Spinal cord (tissue), 10 donors: ENCODE measurements around the gene PHF10. TPM values are rescaled to one million over a fixed set of nuclear protein-coding genes. Genes with fewer than 3 reads are reported as not detected.

Source experiments
- DNase-seq, 6 donors: peaks; one replicate each; pipeline versions ENCODE4 v3.0.0 to v3.0.0-alpha.2; 2013 to 2015; ENCODE audit warnings: low spot score in 6 of 6, low read depth in 4 of 6
- H3K27ac ChIP-seq: one replicate; pipeline ENCODE4 v1.5.1; 2013; ENCODE audit warnings: low read depth, low read length, control low read depth
- H3K27me3 ChIP-seq: one replicate; pipeline ENCODE4 v1.6.1; 2013; ENCODE audit warnings: low read length; ENCODE audit not compliant: control insufficient read depth, insufficient read depth
- H3K36me3 ChIP-seq: one replicate; pipeline ENCODE4 v1.6.1; 2013; ENCODE audit warnings: low read length; ENCODE audit not compliant: control insufficient read depth, insufficient read depth
- H3K4me1 ChIP-seq: one replicate; pipeline ENCODE4 v1.6.1; 2013; ENCODE audit warnings: low read length; ENCODE audit not compliant: control insufficient read depth, insufficient read depth
- H3K4me3 ChIP-seq: one replicate; pipeline ENCODE4 v1.5.1; 2013; ENCODE audit warnings: low read depth, low read length, control low read depth
- H3K9me3 ChIP-seq: one replicate; pipeline ENCODE4 v1.6.1; 2013; ENCODE audit warnings: low read length; ENCODE audit not compliant: control insufficient read depth, insufficient read depth
- WGBS: methylation state at CpG from one replicate; pipeline ENCODE4 v1.1.5; 2013; ENCODE audit warnings: missing lambda C conversion rate; ENCODE audit not compliant: insufficient coverage; 5-methylcytosine and 5-hydroxymethylcytosine counted together
- polyA plus RNA-seq, 2 donors: library from polyadenylated mRNA; unstranded; fragments of 120-200 nt; gene quantifications; one replicate each; pipeline ENCODE4 v1.2.1, GENCODE V29; 2013; ENCODE audit not compliant: insufficient read length in 2 of 2
- total RNA-seq, 2 donors: library from RNA; depleted of rRNA in 1 of 2; stranded (reverse); fragments of 120-200 nt in 1 of 2; fragments of >200 nt in 1 of 2; gene quantifications; one replicate each; pipeline versions ENCODE4 v1.2.3 to v1.2.4, GENCODE V29; 2013 to 2014
- donor health status: healthy.

PHF10 gene
- total and polyA plus RNA-seq, 4 donors, result 44.6 to 70.6 (median 57.6) TPM

DNA sequence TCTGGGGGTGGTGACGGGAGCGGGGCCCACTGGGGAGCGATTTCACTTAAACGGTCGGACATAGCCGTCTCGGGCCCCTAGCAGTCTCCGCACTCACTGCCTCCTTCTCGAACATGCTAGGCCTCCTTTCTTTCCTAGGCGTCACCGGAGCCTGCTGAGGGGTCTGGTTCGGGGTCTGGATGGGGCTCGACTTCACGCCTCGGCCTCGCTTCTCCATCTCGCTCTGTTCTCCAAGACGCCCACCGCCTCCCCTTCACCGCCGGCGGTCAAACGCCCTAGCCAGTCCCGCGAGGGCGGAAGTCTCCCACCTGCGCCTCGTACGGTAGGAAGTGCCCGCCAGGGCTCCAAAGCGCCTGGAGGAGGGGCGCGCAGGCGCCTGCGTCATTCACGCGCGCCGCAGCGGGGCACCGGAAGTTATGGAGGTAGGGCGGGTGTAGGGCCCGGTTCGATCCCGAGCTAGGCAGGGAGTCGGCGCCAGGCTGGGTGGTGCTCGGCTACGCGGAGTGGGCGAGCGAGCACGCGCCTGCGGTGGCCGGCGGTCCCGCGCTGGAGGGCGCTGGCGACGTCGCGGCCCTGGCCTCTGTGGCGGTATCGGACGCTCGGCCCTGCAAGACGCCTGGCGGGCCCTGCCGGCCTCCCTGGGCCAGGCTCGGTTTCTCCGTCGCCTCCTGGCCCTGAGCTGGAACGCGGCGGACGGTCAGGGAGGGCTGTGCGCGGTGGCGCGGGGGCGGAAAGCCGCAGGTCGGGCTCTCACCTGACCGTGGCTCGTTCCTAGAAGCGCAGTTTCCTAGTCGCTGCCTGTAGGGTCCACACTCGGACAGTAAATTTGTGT lies 27.2 kb upstream of the PHF10 start, which contains the start of the genes DYNLT2 and ERMARD:
TSS of gene DYNLT2 (minus strand) at position 331 of the 832 bp plus-strand sequence. CDS start at position 217, 114 bp downstream.
TSS of gene ERMARD (plus strand) at position 381 of the 832 bp plus-strand sequence. CDS start at position 417, 36 bp downstream.
- under 1% methylated on average over 87 of the region's 90 CpGs for WGBS
- Histone ChIP-seq H3K36me3 (no peaks in the 10 kb centered on the region), H3K9me3 (peaks cover 2% of the 10 kb centered on the region), H3K4me1 (peaks cover 8% of the 10 kb centered on the region), H3K4me3 (peak within 1 kb of the TSS; percentile 80), H3K27me3 (no peaks in the 10 kb centered on the region), H3K27ac (peak within 1 kb of the TSS; percentile 93)
- peak; percentile 89 to 98 (median 94) for DNase-seq

- DNase-seq, result no peak
- no peaks in the 10 kb centered on the region for H3K4me1 ChIP-seq
- no peak overlapping the region for H3K27ac ChIP-seq
- H3K27me3 ChIP-seq, result no peaks in the 10 kb centered on the region
- 80% methylated on average over 1 of the region's 1 CpG for WGBS
- H3K36me3 ChIP-seq, result no peaks in the 10 kb centered on the region
- H3K4me3 ChIP-seq, result no peak overlapping the region
- H3K9me3 ChIP-seq, result peaks cover 2% of the 10 kb centered on the region
Observed at GRCh38 chr6:169746556-169746955, 22.3 kb upstream of the PHF10 start.

DNA sequence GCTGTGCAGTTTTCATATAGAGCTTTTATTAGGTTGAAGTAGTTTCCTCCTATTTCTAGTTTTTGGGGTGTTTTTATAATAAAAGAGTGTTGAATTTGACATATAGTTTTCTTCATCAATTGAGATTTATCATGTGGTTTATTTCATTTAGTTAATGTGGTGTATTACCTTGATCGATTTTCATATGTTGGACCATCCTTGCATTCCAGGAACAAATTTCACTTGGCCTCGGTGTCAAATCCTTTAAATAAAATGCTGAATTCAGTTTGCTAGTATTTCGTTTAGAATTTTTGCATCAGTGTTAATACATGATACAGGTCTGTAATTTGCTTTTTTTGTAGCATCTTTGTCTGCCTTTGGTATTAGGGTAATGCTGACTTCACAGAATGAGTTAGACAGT lies 21.1 kb upstream of the PHF10 start:
- DNase-seq, result no peak

GRCh38 chr6:169741344-169741743 lies 17.0 kb upstream of the PHF10 start:
- Histone ChIP-seq H3K27me3 (no peaks in the 10 kb centered on the region), H3K4me1 (no peaks in the 10 kb centered on the region), H3K27ac (no peak overlapping the region), H3K36me3 (no peaks in the 10 kb centered on the region), H3K9me3 (no peaks in the 10 kb centered on the region), H3K4me3 (no peak overlapping the region)
- DNase-seq, result no peak

More for the DNA sequence above, 21.1 kb upstream of the PHF10 start:
- no peak overlapping the region for H3K4me3 ChIP-seq
- peaks cover 2% of the 10 kb centered on the region for H3K9me3 ChIP-seq
- WGBS, result 100% methylated on average over 2 of the region's 3 CpGs
- H3K4me1 ChIP-seq, result no peaks in the 10 kb centered on the region
- H3K27ac ChIP-seq, result no peak overlapping the region
- H3K27me3 ChIP-seq, result no peaks in the 10 kb centered on the region
- H3K36me3 ChIP-seq, result no peaks in the 10 kb centered on the region

- no peaks in the 10 kb centered on the region for H3K36me3 ChIP-seq
- H3K4me1 ChIP-seq, result no peaks in the 10 kb centered on the region
- H3K27ac ChIP-seq, result no peak overlapping the region
- DNase-seq, result no peak
- no peak overlapping the region for H3K4me3 ChIP-seq
- no peaks in the 10 kb centered on the region for H3K27me3 ChIP-seq
- WGBS, result no CpG with 5 or more reads among the region's 2 CpGs
- no peaks in the 10 kb centered on the region for H3K9me3 ChIP-seq
Observed at GRCh38 chr6:169738976-169739529, 14.8 kb upstream of the PHF10 start.

DNA sequence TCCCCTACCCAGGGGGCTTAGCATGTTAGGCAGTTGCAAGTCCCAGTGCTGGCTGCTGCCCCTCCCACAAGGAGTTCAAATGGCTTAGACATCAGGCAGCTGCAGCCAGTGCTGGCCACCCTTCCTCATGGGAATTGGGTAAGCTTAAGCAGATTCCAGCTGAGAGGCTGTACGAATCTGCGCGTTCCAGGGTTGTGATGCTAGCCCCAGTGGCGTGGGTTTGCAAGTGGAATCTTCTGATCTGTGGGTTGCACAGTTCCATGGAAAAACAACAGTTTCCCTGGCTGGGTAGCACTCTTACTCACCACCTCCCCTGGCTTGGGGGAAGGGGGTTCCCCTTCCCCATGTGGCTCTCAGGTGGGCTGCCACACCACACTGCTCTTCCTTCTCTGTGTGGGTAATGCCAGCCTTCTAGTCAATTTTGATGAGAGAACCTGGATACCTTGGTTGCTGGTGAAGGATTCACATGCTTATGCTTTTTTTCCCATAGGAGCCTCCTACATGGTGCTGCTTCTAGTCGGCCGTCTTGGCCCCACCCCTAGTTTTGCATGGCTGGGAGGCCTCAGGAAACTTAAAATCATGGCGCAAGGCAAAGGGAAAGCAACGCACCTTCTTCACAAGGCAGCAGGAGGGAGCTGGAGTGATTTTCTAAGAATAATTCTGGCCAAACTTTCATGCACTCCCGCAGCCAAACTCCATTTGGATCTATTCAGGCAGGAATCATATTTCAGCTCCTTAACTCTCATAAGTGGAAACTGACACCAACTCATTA lies 14.1 kb upstream of the PHF10 start:
- Histone ChIP-seq H3K27me3 (no peaks in the 10 kb centered on the region), H3K36me3 (no peaks in the 10 kb centered on the region), H3K4me3 (no peak overlapping the region), H3K9me3 (no peaks in the 10 kb centered on the region), H3K4me1 (no peaks in the 10 kb centered on the region), H3K27ac (no peak overlapping the region)
- peak in 1 of 6 donors; percentile 18 for DNase-seq
- 68% methylated on average over 5 of the region's 9 CpGs for WGBS

DNA sequence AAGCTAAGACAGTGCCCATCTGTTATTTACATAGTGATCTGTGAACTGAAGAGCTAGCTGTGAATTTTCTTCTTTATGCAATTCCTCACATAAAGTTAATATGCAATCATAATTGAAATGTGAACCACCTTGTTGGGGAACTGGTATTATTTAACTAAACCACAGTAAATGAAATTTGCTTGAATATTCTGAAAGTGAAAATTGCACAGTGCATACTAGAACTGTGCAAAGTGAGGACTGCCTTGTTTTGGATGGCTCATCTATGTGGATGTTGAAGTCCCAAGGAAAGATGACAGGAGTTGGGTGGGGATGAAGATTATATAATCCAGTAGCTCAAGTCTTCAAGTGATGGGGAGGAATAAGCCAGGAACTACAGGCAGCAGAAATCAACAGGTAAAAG lies 5.7 kb upstream of the PHF10 start:
- Histone ChIP-seq H3K36me3 (no peaks in the 10 kb centered on the region), H3K9me3 (no peaks in the 10 kb centered on the region), H3K4me3 (no peak overlapping the region), H3K4me1 (peaks cover 5% of the 10 kb centered on the region), H3K27me3 (no peaks in the 10 kb centered on the region), H3K27ac (no peak overlapping the region)
- no peak for DNase-seq

- no peak for DNase-seq
- H3K36me3 ChIP-seq, result no peaks in the 10 kb centered on the region
- no peak overlapping the region for H3K4me3 ChIP-seq
- H3K9me3 ChIP-seq, result no peaks in the 10 kb centered on the region
- no peak overlapping the region for H3K27ac ChIP-seq
- H3K27me3 ChIP-seq, result no peaks in the 10 kb centered on the region
- H3K4me1 ChIP-seq, result peaks cover 13% of the 10 kb centered on the region
Observed at GRCh38 chr6:169726963-169727362, 2.7 kb upstream of the PHF10 start.

GRCh38 chr6:169726049-169726400 lies 1.7 kb upstream of the PHF10 start:
- H3K4me1 ChIP-seq, result peaks cover 16% of the 10 kb centered on the region
- no peaks in the 10 kb centered on the region for H3K36me3 ChIP-seq
- no peak for DNase-seq
- no peak overlapping the region for H3K4me3 ChIP-seq
- WGBS, result no CpG with 5 or more reads among the region's 1 CpG
- no peaks in the 10 kb centered on the region for H3K9me3 ChIP-seq
- no peaks in the 10 kb centered on the region for H3K27me3 ChIP-seq
- no peak overlapping the region for H3K27ac ChIP-seq
